ENCODE data around the gene VPS16. TPM values are rescaled to one million over a fixed set of nuclear protein-coding genes. Genes with fewer than 3 reads are reported as not detected.
A peak's percentile ranks its signal among the peaks of the same experiment; 100 is the strongest.

Gene VPS16
- total RNA-seq, 1 experiment from 2014 or later, result 46.6 TPM

GRCh38 chr20:2836035-2836434 is 4.5 kb upstream of the VPS16 start:
- no peak for DNase-seq
- no peaks in the 10 kb centered on the region for H3K27me3 Mint-ChIP-seq (ENCODE audit: insufficient read depth, unreplicated experiment)

GRCh38 chr20:2837221-2837960 is 3.2 kb upstream of the VPS16 start:
- Histone ChIP-seq H3K4me1 (peaks cover 8% of the 10 kb centered on the region; the same call in 1 of the 2 replicates), H3K4me3 (ENCODE audit: low read depth, low read length) (no peak overlapping the region), H3K9me3 (no peaks in the 10 kb centered on the region), H3K27me3 (replicated peaks; ENCODE audit: control insufficient read depth, insufficient read depth, low read length) (no peaks in the 10 kb centered on the region), H3K36me3 (ENCODE audit: control insufficient read depth, insufficient read depth, low read length) (peaks cover 4% of the 10 kb centered on the region)
- peaks cover 7% of the 10 kb centered on the region for H3K4me1 Mint-ChIP-seq (ENCODE audit: low read depth, unreplicated experiment)
- no peak overlapping the region for H3K4me3 Mint-ChIP-seq (ENCODE audit: unreplicated experiment)
- no TSS peak for BruUV-seq (replicated peaks)
- no peaks in the 10 kb centered on the region for H3K9me3 Mint-ChIP-seq (ENCODE audit: unreplicated experiment)
- DNase-seq, result no peak
- intact Hi-C loops (cut with micrococcal nuclease; ENCODE audit: unreplicated experiment), result no loop called here
- ChIA-PET CTCF (no interaction called here), POLR2A (interaction anchor here (0.6 kb wide), 1 partner anchor 79 kb away, joined by 6 read pairs; no protein-coding TSS in a partner anchor)
- no peak for TF ChIP-seq CTCF (IDR thresholded peaks at IDR 0.05; ENCODE audit: insufficient read depth in 1 of 2, low read depth in 1 of 2, low read length in 1 of 2, severe bottlenecking in 1 of 2, unreplicated experiment in 1 of 2)
- no peak overlapping the region for H3K27ac Mint-ChIP-seq (ENCODE audit: unreplicated experiment)
- H3K36me3 Mint-ChIP-seq (ENCODE audit: insufficient read depth, unreplicated experiment), result peaks cover 24% of the 10 kb centered on the region
- H3K27me3 Mint-ChIP-seq (ENCODE audit: insufficient read depth, unreplicated experiment), result no peaks in the 10 kb centered on the region

More at GRCh38 chr20:2836035-2836434, 4.5 kb upstream of the VPS16 start:
- no peak overlapping the region for H3K4me3 Mint-ChIP-seq (ENCODE audit: unreplicated experiment)
- no peaks in the 10 kb centered on the region for H3K9me3 Mint-ChIP-seq (ENCODE audit: unreplicated experiment)
- intact Hi-C loops (cut with micrococcal nuclease; ENCODE audit: unreplicated experiment), result no loop called here
- no peaks in the 10 kb centered on the region for H3K9me3 ChIP-seq
- peaks cover 7% of the 10 kb centered on the region for H3K4me1 Mint-ChIP-seq (ENCODE audit: low read depth, unreplicated experiment)
- H3K36me3 ChIP-seq (ENCODE audit: control insufficient read depth, insufficient read depth, low read length), result peaks cover 4% of the 10 kb centered on the region
- POLR2A ChIA-PET, result no interaction called here
- H3K36me3 Mint-ChIP-seq (ENCODE audit: insufficient read depth, unreplicated experiment), result peaks cover 24% of the 10 kb centered on the region
- TF ChIP-seq CTCF (IDR thresholded peaks at IDR 0.05; ENCODE audit: insufficient read depth in 1 of 2, low read depth in 1 of 2, low read length in 1 of 2, severe bottlenecking in 1 of 2, unreplicated experiment in 1 of 2), result no peak
- no peak overlapping the region for H3K4me3 ChIP-seq (ENCODE audit: low read depth, low read length)
- BruUV-seq (replicated peaks), result TSS peak; percentile 4
- H3K4me1 ChIP-seq, result peaks cover 8% of the 10 kb centered on the region; the same call in 1 of the 2 replicates
- CTCF ChIA-PET, result no interaction called here
- no peak overlapping the region for H3K27ac Mint-ChIP-seq (ENCODE audit: unreplicated experiment)
- H3K27me3 ChIP-seq (replicated peaks; ENCODE audit: control insufficient read depth, insufficient read depth, low read length), result no peaks in the 10 kb centered on the region

GRCh38 chr20:2838170-2838797 is 2.3 kb upstream of the VPS16 start:
- no peak overlapping the region for H3K4me3 Mint-ChIP-seq (ENCODE audit: unreplicated experiment)
- TF ChIP-seq CTCF (IDR thresholded peaks at IDR 0.05; ENCODE audit: insufficient read depth in 1 of 2, low read depth in 1 of 2, low read length in 1 of 2, severe bottlenecking in 1 of 2, unreplicated experiment in 1 of 2), result no peak

More at GRCh38 chr20:2838170-2838797, 2.3 kb upstream of the VPS16 start:
- intact Hi-C loops (cut with micrococcal nuclease; ENCODE audit: unreplicated experiment), result no loop called here
- Histone ChIP-seq H3K9me3 (no peaks in the 10 kb centered on the region), H3K36me3 (ENCODE audit: control insufficient read depth, insufficient read depth, low read length) (peaks cover 4% of the 10 kb centered on the region), H3K4me3 (ENCODE audit: low read depth, low read length) (no peak overlapping the region), H3K4me1 (peaks cover 8% of the 10 kb centered on the region; the same call in 1 of the 2 replicates), H3K27me3 (replicated peaks; ENCODE audit: control insufficient read depth, insufficient read depth, low read length) (no peaks in the 10 kb centered on the region)
- no peaks in the 10 kb centered on the region for H3K9me3 Mint-ChIP-seq (ENCODE audit: unreplicated experiment)
- ChIA-PET POLR2A (interaction anchor here (0.5 to 0.6 kb wide), 2 partner anchors 35 to 80 kb away, joined by 3 to 6 read pairs; partner anchors contain the start of gene PTPRA), CTCF (no interaction called here)
- H3K4me1 Mint-ChIP-seq (ENCODE audit: low read depth, unreplicated experiment), result peaks cover 7% of the 10 kb centered on the region
- H3K36me3 Mint-ChIP-seq (ENCODE audit: insufficient read depth, unreplicated experiment), result peaks cover 24% of the 10 kb centered on the region
- no peaks in the 10 kb centered on the region for H3K27me3 Mint-ChIP-seq (ENCODE audit: insufficient read depth, unreplicated experiment)
- no peak for DNase-seq
- BruUV-seq (replicated peaks), result no TSS peak
- no peak overlapping the region for H3K27ac Mint-ChIP-seq (ENCODE audit: unreplicated experiment)
